HAP-1 (cell line): Measurements from ENCODE around the gene LRRC32.

ENCODE experiments used
- DNase-seq, 2 experiments: peaks; one replicate each; pipeline ENCODE4 v3.0.0-alpha.2; 2016 to 2020; ENCODE audit warnings: low spot score in 2 of 2
- H3K27me3 ChIP-seq: fragments of 250-450 bp; sonication (Bioruptor Pico); 2 replicates; pipeline ENCODE4 v1.5.1; 2020; ENCODE audit warnings: low read depth, mild to moderate bottlenecking, moderate library complexity
- H3K36me3 ChIP-seq: fragments of 250-450 bp; sonication (Bioruptor Pico); replicated peaks from 2 replicates; pipeline ENCODE4 v1.5.1; 2020; ENCODE audit warnings: mild to moderate bottlenecking
- H3K4me1 ChIP-seq: fragments of 250-450 bp; sonication (Bioruptor Pico); 2 replicates; pipeline ENCODE4 v1.5.1; 2020; ENCODE audit warnings: mild to moderate bottlenecking
- H3K4me3 ChIP-seq: fragments of 250-450 bp; sonication (Bioruptor Pico); 2 replicates; pipeline ENCODE4 v1.5.1; 2020; ENCODE audit warnings: mild to moderate bottlenecking, moderate library complexity
- H3K9me3 ChIP-seq: fragments of 250-450 bp; sonication (Bioruptor Pico); 2 replicates; pipeline ENCODE4 v1.5.1; 2020; ENCODE audit warnings: mild to moderate bottlenecking, moderate library complexity
- in situ Hi-C: fragments of 300-500 bp; cut with MboI; formaldehyde crosslinking; loops from 3 replicates; pipeline ENCODE4 v1.14.3; 2020; ENCODE audit warnings: low sequenced_read_pairs, inconsistent platforms, mixed read lengths

Gene LRRC32

GRCh38 chr11:76660533-76661305, 9.8 kb downstream of the LRRC32 start:
- DNase-seq, result no peak
- in situ Hi-C loops, result no loop called here
- H3K36me3 ChIP-seq, result no peaks in the 10 kb centered on the region
- H3K9me3 ChIP-seq, result no peaks in the 10 kb centered on the region
- no peaks in the 10 kb centered on the region for H3K27me3 ChIP-seq
- no peak overlapping the region for H3K4me3 ChIP-seq
- no peaks in the 10 kb centered on the region for H3K4me1 ChIP-seq

GRCh38 chr11:76659672-76660532, 10.6 kb downstream of the LRRC32 start:
- no peaks in the 10 kb centered on the region for H3K4me1 ChIP-seq
- in situ Hi-C loops, result no loop called here
- no peaks in the 10 kb centered on the region for H3K9me3 ChIP-seq
- no peak for DNase-seq
- no peaks in the 10 kb centered on the region for H3K36me3 ChIP-seq
- H3K27me3 ChIP-seq, result no peaks in the 10 kb centered on the region
- no peak overlapping the region for H3K4me3 ChIP-seq

- Histone ChIP-seq H3K27me3 (no peaks in the 10 kb centered on the region), H3K9me3 (no peaks in the 10 kb centered on the region), H3K4me3 (no peak overlapping the region), H3K4me1 (no peaks in the 10 kb centered on the region), H3K36me3 (no peaks in the 10 kb centered on the region)
- no peak for DNase-seq
- in situ Hi-C loops, result no loop called here
Measured at GRCh38 chr11:76658651-76659650, 11.6 kb downstream of the LRRC32 start.

GRCh38 chr11:76658231-76658630, 12.3 kb downstream of the LRRC32 start:
- Histone ChIP-seq H3K27me3 (no peaks in the 10 kb centered on the region), H3K36me3 (no peaks in the 10 kb centered on the region)
- DNase-seq, result no peak

GRCh38 chr11:76657187-76658170, 13.1 kb downstream of the LRRC32 start:
- Histone ChIP-seq H3K4me3 (no peak overlapping the region), H3K4me1 (no peaks in the 10 kb centered on the region), H3K27me3 (no peaks in the 10 kb centered on the region), H3K9me3 (no peaks in the 10 kb centered on the region), H3K36me3 (no peaks in the 10 kb centered on the region)
- no peak for DNase-seq
- in situ Hi-C loops, result no loop called here

More at GRCh38 chr11:76658231-76658630, 12.3 kb downstream of the LRRC32 start:
- no peak overlapping the region for H3K4me3 ChIP-seq
- no peaks in the 10 kb centered on the region for H3K4me1 ChIP-seq
- H3K9me3 ChIP-seq, result no peaks in the 10 kb centered on the region
- in situ Hi-C loops, result no loop called here

DNA sequence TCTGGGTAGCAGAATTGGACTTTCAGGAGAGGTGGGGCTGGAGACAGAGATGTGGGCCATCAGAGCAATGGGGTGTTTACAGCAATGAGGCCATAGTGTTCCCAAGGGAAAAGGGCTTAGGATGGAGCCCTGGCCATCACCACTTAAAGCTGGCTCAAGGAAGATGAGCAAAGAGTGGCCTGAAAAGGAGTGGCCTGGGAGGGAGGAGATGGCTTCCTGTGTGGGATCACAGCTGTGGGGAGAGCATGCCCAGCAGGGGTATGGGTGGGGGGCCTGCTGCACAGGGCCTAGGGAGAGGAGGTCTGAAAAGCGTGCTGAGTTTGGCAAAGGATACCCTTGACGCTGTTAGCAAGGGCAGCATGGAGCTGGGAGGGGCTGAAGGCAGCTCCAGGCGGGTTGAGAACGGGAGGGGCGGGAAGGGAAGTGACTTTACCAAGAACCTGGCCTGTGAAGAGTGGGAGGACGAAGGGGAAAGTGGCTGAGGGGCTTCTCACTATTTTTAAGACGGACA, 13.9 kb downstream of the LRRC32 start:
- no peaks in the 10 kb centered on the region for H3K27me3 ChIP-seq

GRCh38 chr11:76656050-76656531, 14.5 kb downstream of the LRRC32 start:
- no peak overlapping the region for H3K4me3 ChIP-seq
- H3K36me3 ChIP-seq, result no peaks in the 10 kb centered on the region
- no peak for DNase-seq
- no peaks in the 10 kb centered on the region for H3K9me3 ChIP-seq
- H3K27me3 ChIP-seq, result no peaks in the 10 kb centered on the region
- in situ Hi-C loops, result no loop called here
- no peaks in the 10 kb centered on the region for H3K4me1 ChIP-seq

More for the DNA sequence above, 13.9 kb downstream of the LRRC32 start:
- in situ Hi-C loops, result no loop called here
- Histone ChIP-seq H3K4me3 (no peak overlapping the region), H3K36me3 (no peaks in the 10 kb centered on the region), H3K9me3 (no peaks in the 10 kb centered on the region), H3K4me1 (no peaks in the 10 kb centered on the region)
- DNase-seq, result no peak

DNA sequence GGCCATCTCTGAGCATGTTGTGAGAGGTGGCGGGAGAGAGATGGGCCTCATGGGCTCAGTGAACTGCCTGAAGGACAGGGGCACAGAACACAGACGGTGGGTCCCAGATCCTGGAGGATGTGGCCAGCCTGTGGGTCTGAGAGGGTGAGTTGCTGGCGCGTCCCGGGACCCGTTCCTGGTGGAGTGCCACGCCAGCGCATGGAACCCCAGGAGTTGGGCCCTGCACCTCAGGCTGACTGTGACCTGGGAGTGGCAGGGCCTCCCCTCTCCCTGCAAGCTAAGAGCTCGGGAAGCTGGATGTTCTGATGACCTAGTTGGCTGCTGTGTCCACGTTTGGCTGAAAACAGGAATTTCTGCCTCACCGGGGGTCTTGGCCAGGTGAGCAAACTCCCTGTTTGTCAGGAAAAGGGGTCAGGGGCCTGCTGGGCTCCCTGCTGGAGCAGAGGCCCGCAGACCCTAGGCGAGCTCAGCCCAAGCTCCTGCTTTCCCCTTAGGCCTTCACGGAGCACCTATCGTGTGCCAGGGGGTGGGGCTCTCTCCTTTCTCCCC, 15.0 kb downstream of the LRRC32 start:
- no peaks in the 10 kb centered on the region for H3K4me1 ChIP-seq
- no peak for DNase-seq
- in situ Hi-C loops, result no loop called here
- H3K36me3 ChIP-seq, result no peaks in the 10 kb centered on the region
- H3K9me3 ChIP-seq, result no peaks in the 10 kb centered on the region
- H3K4me3 ChIP-seq, result no peak overlapping the region
- no peaks in the 10 kb centered on the region for H3K27me3 ChIP-seq

- no peak for DNase-seq
- H3K4me1 ChIP-seq, result no peaks in the 10 kb centered on the region
- no peaks in the 10 kb centered on the region for H3K27me3 ChIP-seq
- H3K4me3 ChIP-seq, result no peak overlapping the region
- H3K36me3 ChIP-seq, result no peaks in the 10 kb centered on the region
- no peaks in the 10 kb centered on the region for H3K9me3 ChIP-seq
- in situ Hi-C loops, result no loop called here
Measured at GRCh38 chr11:76654980-76655379, 15.6 kb downstream of the LRRC32 start.

DNA sequence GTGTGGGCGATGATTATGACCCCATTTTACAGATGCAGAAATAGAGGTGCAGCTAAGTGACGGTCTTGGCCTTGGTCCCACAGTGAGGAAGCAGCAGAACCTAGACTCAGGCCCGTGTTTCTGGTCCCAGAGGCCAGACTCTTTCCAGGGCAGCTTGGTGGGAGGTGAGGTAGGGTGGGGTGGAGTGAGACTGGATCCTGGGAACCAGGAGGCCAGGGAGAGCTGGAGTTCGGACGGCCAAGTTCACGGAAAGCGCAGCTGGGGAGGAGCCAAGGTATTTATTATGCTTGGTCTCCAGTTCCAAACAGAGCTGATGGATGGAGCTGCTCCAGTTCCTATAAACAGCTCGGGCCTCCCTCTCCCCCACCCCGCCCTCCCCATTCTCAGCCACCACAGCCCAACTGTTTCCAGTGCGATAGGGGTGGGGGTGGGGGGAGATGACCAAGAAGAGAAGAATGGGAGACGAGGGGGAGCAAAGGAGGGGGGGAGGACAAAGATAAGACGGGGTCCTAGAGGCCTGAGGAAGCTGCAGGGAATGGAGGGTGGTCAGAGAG, 16.2 kb downstream of the LRRC32 start:
- no peak for DNase-seq
- no peaks in the 10 kb centered on the region for H3K36me3 ChIP-seq
- in situ Hi-C loops, result no loop called here
- no peaks in the 10 kb centered on the region for H3K27me3 ChIP-seq
- no peaks in the 10 kb centered on the region for H3K9me3 ChIP-seq
- no peak overlapping the region for H3K4me3 ChIP-seq
- H3K4me1 ChIP-seq, result no peaks in the 10 kb centered on the region

DNA sequence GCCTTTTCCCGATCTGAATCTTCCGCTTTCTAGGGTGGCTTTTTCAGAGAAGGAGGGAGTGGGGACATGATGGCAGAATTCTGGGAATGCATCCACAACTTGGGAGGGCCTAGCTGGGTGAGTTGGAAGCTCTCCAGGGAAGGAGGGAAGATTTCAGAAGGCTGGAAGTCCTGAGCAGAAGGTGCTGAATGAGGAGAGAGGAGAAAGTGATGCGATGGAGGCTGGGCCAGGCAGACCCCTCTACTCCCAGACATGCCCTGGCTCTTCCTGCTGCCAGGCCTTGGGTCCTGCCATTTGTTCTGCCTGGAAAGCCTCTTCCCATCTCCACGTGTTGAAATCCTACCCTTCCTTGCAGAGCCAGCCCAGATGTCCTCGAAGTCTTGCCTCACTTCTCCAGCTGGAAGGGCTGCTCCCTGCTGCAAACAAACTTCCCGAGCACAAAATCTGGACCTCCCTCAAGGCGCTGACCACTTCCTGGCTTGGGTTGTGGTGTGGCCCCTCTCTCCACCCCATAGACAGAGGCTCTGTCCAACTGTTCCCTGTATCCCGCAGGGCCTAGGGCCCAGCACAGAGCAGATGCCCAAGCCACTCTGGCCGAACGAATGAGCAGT, 16.8 kb downstream of the LRRC32 start:
- in situ Hi-C loops, result no loop called here
- DNase-seq, result no peak

More for the DNA sequence above, 16.8 kb downstream of the LRRC32 start:
- H3K9me3 ChIP-seq, result no peaks in the 10 kb centered on the region
- H3K36me3 ChIP-seq, result no peaks in the 10 kb centered on the region
- H3K4me1 ChIP-seq, result no peaks in the 10 kb centered on the region
- no peak overlapping the region for H3K4me3 ChIP-seq
- H3K27me3 ChIP-seq, result no peaks in the 10 kb centered on the region
